ENCODE results near the gene CFAP299. TPM values are rescaled to one million over a fixed set of nuclear protein-coding genes. Genes with fewer than 3 reads are reported as not detected.
"Not testable (repeated sequence)": the region's sequence is repeated elsewhere in the genome, so short reads cannot be mapped to it uniquely, and the experiment has no call there.

Gene CFAP299
- total RNA-seq, 2 experiments from 2014 or later = not detected

DNA sequence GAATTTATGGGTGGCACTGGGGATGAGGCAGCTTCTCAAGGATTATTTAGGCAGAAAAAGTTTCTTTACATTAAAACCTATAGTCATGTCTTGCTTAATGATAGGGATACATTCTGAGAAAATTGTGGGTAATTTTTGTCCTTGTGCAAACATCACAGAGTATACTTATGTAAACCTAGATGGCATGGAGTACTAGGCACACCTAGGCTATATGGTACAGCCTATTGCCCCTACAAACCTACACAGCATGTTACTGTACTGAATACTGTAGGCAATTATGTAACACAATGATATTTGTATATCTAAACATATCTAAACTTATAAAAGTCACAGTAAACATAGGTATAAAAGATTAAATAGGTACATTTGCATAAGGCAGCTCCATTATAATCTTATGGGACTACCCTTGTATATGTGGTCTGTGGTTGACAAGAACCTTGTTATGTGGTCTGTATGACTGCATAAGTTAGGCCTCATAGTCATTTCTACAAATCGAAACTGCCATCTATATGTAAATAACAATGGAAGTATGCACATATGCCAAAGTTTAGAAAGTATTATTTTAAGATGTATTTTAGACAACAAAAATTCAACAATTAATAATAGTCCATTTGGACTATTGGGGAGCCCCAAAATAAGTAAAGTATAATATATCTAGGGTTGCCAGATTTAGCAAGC lies 87.3 kb downstream of the CFAP299 start:
- ATAC-seq (peak; percentile 95), DNase-seq (no peak)
- Mint-ChIP-seq H3K9me3 (ENCODE audit: low read depth) (no peaks in the 10 kb centered on the region), H3K27me3 (no peaks in the 10 kb centered on the region), H3K36me3 (peaks cover 2% of the 10 kb centered on the region), H3K4me3 (no peak overlapping the region), H3K4me1 (peaks cover 12% of the 10 kb centered on the region), H3K27ac (peak overlapping the region; percentile 74)
- CTCF ChIA-PET = interaction anchor here (0.7 kb wide), 1 partner anchor 61 kb away, joined by 3 read pairs; no protein-coding TSS in a partner anchor

DNA sequence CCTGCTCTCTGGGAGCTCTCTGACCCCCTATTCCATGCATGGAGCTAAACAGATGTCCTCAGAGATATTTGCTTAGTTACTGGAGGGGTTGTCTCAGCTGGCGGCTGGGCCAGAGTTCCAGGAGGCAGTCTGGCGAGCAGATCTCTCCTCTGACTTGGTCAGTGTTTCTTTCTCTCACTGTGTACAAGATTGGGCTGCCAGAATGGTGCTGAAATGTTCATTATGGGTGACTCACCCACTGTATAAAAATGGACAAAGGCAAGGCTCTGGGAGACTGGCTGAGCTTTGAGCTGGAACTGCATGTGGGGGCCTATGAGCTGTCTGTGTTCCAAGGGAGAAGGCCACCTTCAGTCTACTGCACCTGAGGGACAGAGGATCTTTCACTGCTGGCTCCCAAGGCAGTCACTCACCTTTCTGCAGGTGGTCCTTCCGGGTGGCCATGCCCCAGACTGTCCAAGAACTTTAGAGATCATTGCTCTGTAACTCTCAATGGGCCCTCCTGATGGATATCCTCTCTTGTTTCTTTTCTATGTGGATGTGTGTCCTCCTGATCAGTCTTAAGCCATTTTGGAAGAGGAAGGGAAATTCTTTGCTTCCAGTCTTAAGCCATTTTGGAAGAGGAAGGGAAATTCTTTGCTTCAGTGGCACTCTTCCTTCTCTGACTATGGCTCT lies 88.2 kb downstream of the CFAP299 start:
- Mint-ChIP-seq H3K4me3 (no peak overlapping the region), H3K27me3 (no peaks in the 10 kb centered on the region), H3K36me3 (peaks cover 2% of the 10 kb centered on the region), H3K27ac (peak overlapping the region; percentile 74), H3K4me1 (peaks cover 12% of the 10 kb centered on the region), H3K9me3 (ENCODE audit: low read depth) (no peaks in the 10 kb centered on the region)
- CTCF ChIA-PET = interaction anchor here (0.7 kb wide), 1 partner anchor 62 kb away, joined by 3 read pairs; no protein-coding TSS in a partner anchor
- DNase-seq (no peak), ATAC-seq (no peak)

- CTCF ChIA-PET = no interaction called here
- H3K9me3 Mint-ChIP-seq (ENCODE audit: low read depth) = no peaks in the 10 kb centered on the region
- ATAC-seq = no peak
- H3K27ac Mint-ChIP-seq = peak overlapping the region; percentile 74
- no peaks in the 10 kb centered on the region for H3K27me3 Mint-ChIP-seq
- DNase-seq = no peak
- no peak overlapping the region for H3K4me3 Mint-ChIP-seq
- peaks cover 12% of the 10 kb centered on the region for H3K4me1 Mint-ChIP-seq
- H3K36me3 Mint-ChIP-seq = peaks cover 2% of the 10 kb centered on the region
These were observed 88.7 kb downstream of the CFAP299 start for GRCh38 chr4:80424225-80424581.

DNA sequence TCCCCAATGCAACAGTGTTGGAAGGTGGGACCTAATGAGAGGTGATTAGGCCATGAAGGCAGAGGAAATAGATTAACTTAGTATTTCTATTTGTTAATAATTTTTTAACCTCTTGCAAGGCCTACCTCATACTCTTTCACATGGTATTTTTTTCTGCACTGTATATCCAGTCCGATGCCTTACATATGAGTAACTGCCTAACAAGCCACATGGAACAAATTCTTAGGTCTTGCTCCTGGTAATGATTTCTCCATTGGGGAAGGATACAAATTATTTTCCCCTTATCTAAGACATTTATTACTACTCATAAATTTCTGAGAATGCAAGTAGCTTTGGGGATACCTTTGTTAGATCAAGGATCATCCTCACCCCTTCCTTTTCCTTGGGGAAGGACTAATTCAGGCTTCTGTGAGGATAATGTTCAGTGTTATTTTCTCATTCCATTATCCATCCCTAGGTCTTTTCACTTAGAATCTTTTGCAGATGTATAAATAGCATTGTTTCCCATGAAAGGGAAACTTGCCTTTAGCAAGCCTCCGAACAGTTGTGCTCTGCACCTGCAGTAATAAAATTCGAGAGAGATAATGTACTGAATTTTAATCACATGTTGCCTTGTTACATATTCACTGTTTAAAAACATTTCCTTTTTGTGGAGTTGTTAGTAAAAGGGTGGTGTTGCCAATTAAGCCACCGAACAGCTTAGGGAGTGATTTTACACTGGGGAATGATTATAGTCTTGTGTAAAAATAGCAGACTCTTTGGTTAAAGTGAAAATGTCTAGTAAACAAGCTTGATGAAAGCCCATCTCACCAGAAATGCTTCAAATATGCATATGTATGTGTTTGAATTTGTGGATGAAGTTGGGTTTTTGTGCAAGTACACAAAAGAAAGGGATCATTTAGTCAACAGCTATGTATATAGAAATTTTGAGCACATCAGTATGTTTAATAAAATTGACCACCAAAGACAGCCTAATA lies 89.9 kb downstream of the CFAP299 start:
- H3K36me3 Mint-ChIP-seq = peaks cover 2% of the 10 kb centered on the region
- no peaks in the 10 kb centered on the region for H3K9me3 Mint-ChIP-seq (ENCODE audit: low read depth)
- no peak overlapping the region for H3K27ac Mint-ChIP-seq
- CTCF ChIA-PET = no interaction called here
- H3K4me3 Mint-ChIP-seq = no peak overlapping the region
- ATAC-seq (no peak), DNase-seq (no peak)
- no peaks in the 10 kb centered on the region for H3K27me3 Mint-ChIP-seq
- H3K4me1 Mint-ChIP-seq = peaks cover 12% of the 10 kb centered on the region

DNA sequence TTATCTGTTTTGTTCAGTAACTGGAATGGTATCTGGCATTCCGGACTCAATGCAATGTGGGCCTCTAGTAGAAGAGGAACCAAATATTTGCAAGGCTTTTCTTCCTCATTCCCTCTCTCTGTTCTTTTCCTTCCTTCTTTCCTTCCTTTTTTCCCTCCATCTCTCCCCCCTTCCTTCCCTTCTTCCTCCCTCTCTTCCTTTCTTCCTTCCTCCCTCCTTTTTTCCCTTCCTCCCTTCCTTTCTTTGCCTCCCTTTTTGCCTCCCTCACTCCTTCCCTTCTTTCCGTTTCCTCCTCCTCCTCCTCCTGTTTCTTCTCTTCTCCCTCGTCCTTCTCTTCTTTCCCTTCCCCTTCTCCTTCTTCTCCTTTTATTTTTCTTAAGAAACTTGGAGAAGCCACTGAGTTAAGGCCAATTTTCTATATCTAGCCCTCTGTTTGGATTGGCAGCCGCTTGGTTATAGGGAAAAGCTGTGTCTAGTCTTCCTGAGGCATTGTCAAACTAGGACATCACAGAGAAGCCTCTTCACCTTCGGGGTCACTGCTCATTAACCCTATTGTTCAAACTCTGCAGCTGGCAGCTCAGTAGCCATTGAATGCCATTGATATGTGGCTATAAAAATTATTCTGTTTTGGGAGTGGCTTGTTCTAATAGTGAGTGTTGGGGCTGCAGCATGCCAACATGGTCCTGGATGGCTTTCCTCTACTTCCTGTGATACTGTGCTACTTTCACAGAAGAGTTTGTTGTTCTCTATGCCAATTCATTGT lies 95.9 kb downstream of the CFAP299 start:
- H3K36me3 Mint-ChIP-seq = no peaks in the 10 kb centered on the region
- DNase-seq (no peak), ATAC-seq (no peak)
- H3K27ac Mint-ChIP-seq = no peak overlapping the region
- H3K4me1 Mint-ChIP-seq = no peaks in the 10 kb centered on the region
- CTCF ChIA-PET = no interaction called here
- H3K4me3 Mint-ChIP-seq = no peak overlapping the region
- peaks cover 4% of the 10 kb centered on the region for H3K27me3 Mint-ChIP-seq
- H3K9me3 Mint-ChIP-seq (ENCODE audit: low read depth) = peaks cover 2% of the 10 kb centered on the region

GRCh38 chr4:80434238-80434637 lies 98.7 kb downstream of the CFAP299 start:
- DNase-seq = no peak
- peaks cover 12% of the 10 kb centered on the region for H3K4me1 Mint-ChIP-seq
- H3K27me3 Mint-ChIP-seq = peaks cover 4% of the 10 kb centered on the region
- no peak for ATAC-seq
- CTCF ChIA-PET = no interaction called here
- H3K4me3 Mint-ChIP-seq = no peak overlapping the region
- no peak overlapping the region for H3K27ac Mint-ChIP-seq
- H3K36me3 Mint-ChIP-seq = no peaks in the 10 kb centered on the region
- H3K9me3 Mint-ChIP-seq (ENCODE audit: low read depth) = peaks cover 2% of the 10 kb centered on the region

- H3K36me3 Mint-ChIP-seq = peaks cover 21% of the 10 kb centered on the region
- ATAC-seq = no peak
- H3K27me3 Mint-ChIP-seq = peaks cover 4% of the 10 kb centered on the region
- peaks cover 25% of the 10 kb centered on the region for H3K4me1 Mint-ChIP-seq
- H3K27ac Mint-ChIP-seq = peak overlapping the region; percentile 13
- DNase-seq = no peak
- H3K9me3 Mint-ChIP-seq (ENCODE audit: low read depth) = peaks cover 8% of the 10 kb centered on the region
- CTCF ChIA-PET = no interaction called here
- H3K4me3 Mint-ChIP-seq = no peak overlapping the region
These were observed 102.5 kb downstream of the CFAP299 start for GRCh38 chr4:80438016-80438415.

GRCh38 chr4:80439294-80440061 lies 103.9 kb downstream of the CFAP299 start:
- Mint-ChIP-seq H3K4me1 (peaks cover 25% of the 10 kb centered on the region), H3K36me3 (peaks cover 21% of the 10 kb centered on the region), H3K27ac (peak overlapping the region; percentile 74)
- peak; percentile 77 for DNase-seq
- not testable (repeated sequence) for H3K4me3 Mint-ChIP-seq; H3K27me3 Mint-ChIP-seq; H3K9me3 Mint-ChIP-seq (ENCODE audit: low read depth)
- peak; percentile 71 for ATAC-seq
- CTCF ChIA-PET = interaction anchor here (0.8 to 1.9 kb wide), 3 partner anchors 12 to 314 kb away, joined by 3 to 5 read pairs (median 3); no protein-coding TSS in a partner anchor

DNA sequence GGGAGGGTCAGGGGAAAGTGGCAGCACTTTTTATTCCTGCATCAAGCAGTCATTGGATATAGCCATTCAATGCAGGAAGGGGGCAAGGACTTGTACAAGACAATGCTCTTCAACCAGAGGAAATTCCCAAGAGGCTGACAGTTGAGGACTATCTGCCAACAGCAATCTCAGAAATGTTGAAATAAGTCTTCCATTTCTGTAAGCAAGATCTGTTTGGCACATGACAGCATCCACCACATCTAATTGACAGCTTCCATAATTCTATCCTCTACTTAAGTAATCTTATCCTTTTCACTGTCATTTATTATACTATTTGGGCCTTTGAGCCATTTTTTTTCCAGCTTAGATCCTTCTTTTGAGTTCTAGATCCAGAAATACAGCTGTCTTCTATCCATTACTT lies 110.7 kb downstream of the CFAP299 start:
- peaks cover 10% of the 10 kb centered on the region for H3K36me3 Mint-ChIP-seq
- no peaks in the 10 kb centered on the region for H3K27me3 Mint-ChIP-seq
- H3K4me3 Mint-ChIP-seq = no peak overlapping the region
- no peaks in the 10 kb centered on the region for H3K4me1 Mint-ChIP-seq
- no peak for DNase-seq
- peaks cover 4% of the 10 kb centered on the region for H3K9me3 Mint-ChIP-seq (ENCODE audit: low read depth)
- no peak overlapping the region for H3K27ac Mint-ChIP-seq
- CTCF ChIA-PET = no interaction called here
- no peak for ATAC-seq

DNA sequence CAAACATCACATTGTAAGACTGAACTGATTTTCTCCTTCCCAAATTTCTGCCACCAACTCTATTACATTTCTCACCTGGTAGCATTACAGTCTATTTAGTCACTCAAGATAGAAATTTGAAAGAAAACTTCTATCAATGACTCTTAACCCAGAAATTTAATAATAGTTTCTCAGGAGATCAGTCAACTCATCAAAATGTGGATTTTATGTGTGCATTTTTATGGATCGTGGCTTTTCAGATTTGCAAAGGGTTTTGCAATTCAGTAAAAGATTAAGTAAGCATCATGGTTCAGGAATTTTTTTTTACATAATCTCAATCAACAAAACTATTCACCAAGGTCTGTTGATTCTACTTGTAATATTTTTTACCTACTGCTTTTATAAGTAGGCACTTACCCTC lies 111.1 kb downstream of the CFAP299 start:
- ATAC-seq (no peak), DNase-seq (no peak)
- no peaks in the 10 kb centered on the region for H3K27me3 Mint-ChIP-seq
- H3K9me3 Mint-ChIP-seq (ENCODE audit: low read depth) = peaks cover 2% of the 10 kb centered on the region
- CTCF ChIA-PET = no interaction called here
- no peak overlapping the region for H3K4me3 Mint-ChIP-seq
- no peak overlapping the region for H3K27ac Mint-ChIP-seq
- no peaks in the 10 kb centered on the region for H3K4me1 Mint-ChIP-seq
- peaks cover 7% of the 10 kb centered on the region for H3K36me3 Mint-ChIP-seq

DNA sequence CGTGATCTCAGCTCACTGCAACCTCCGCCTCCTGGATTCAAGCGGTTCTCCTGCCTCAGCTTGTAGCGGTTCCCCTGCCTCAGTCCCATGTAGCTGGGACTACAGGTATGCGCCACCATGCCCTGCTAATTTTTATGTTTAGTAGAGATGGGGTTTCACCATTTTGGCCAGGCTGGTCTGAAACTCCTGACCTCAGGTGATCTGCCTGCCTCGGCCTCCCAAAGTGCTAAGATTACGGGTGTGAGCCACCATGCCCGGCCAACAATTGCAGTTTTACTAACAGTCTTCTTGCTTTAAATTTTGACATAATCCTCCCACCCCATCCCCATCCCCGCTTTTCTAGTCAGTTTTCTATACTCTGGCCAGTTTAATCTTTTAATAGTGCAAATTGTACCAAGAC lies 112.0 kb downstream of the CFAP299 start:
- ATAC-seq = no peak
- no peak overlapping the region for H3K4me3 Mint-ChIP-seq
- no peak overlapping the region for H3K27ac Mint-ChIP-seq
- no peaks in the 10 kb centered on the region for H3K4me1 Mint-ChIP-seq
- H3K36me3 Mint-ChIP-seq = peaks cover under 1% of the 10 kb centered on the region
- peaks cover 2% of the 10 kb centered on the region for H3K9me3 Mint-ChIP-seq (ENCODE audit: low read depth)
- no peak for DNase-seq
- no peaks in the 10 kb centered on the region for H3K27me3 Mint-ChIP-seq
- CTCF ChIA-PET = no interaction called here

DNA sequence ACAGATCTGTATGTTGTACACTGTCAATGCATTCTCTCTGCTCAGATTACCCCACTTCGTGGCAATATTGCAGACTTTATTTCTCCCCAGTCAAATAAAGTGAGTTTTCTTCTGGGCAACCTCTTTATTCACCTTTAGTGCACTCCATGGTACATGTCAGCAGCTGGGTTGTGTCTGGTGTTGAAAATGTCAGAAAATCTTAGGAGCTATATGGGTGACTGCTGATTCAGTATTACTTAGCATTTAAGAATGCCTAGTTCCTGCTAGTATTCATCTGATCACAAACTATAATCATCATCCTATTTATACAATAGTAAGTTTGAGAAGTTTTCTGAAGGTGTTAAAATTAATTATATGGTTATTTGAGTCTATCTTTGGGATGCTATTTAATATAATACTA lies 112.5 kb downstream of the CFAP299 start:
- peaks cover 2% of the 10 kb centered on the region for H3K9me3 Mint-ChIP-seq (ENCODE audit: low read depth)
- ATAC-seq (no peak), DNase-seq (no peak)
- no peaks in the 10 kb centered on the region for H3K4me1 Mint-ChIP-seq
- CTCF ChIA-PET = no interaction called here
- no peak overlapping the region for H3K4me3 Mint-ChIP-seq
- H3K36me3 Mint-ChIP-seq = no peaks in the 10 kb centered on the region
- H3K27me3 Mint-ChIP-seq = no peaks in the 10 kb centered on the region
- H3K27ac Mint-ChIP-seq = no peak overlapping the region
